ENCODE data around the gene CDC6. TPM values are rescaled to one million over a fixed set of nuclear protein-coding genes. Genes with fewer than 3 reads are reported as not detected.

The CDC6 gene
- total RNA-seq, 1 donor from 2014 or later = 1.0 TPM

Other genes starting within 250 kb of the CDC6 start
- 74.7 TPM for gene MED24, start 233.5 kb upstream of the CDC6 start, total RNA-seq
- 72.0 TPM for gene THRA, start 224.9 kb upstream of the CDC6 start, total RNA-seq
- 69.8 TPM for gene NR1D1, start 187.3 kb upstream of the CDC6 start, total RNA-seq
- gene MSL1, start 165.9 kb upstream of the CDC6 start, total RNA-seq = 108 TPM
- gene CASC3, start 147.3 kb upstream of the CDC6 start, total RNA-seq = 135 TPM
- gene RAPGEFL1, start 110.4 kb upstream of the CDC6 start, total RNA-seq = 21.2 TPM
- 41.1 TPM for gene WIPF2, start 68.6 kb upstream of the CDC6 start, total RNA-seq
- 74.4 TPM for gene RARA, start 21.3 kb downstream of the CDC6 start, total RNA-seq
- not detected for gene GJD3, start 76.9 kb downstream of the CDC6 start, total RNA-seq
- gene TOP2A, start 130.0 kb downstream of the CDC6 start, total RNA-seq = 1.4 TPM
- gene IGFBP4, start 155.6 kb downstream of the CDC6 start, total RNA-seq = 680 TPM
- 0.36 TPM for gene TNS4, start 213.7 kb downstream of the CDC6 start, total RNA-seq